Body of pancreas (tissue), 4 donors: Measurements from ENCODE around the gene TSSC4. TPM values are rescaled to one million over a fixed set of nuclear protein-coding genes. Genes with fewer than 3 reads are reported as not detected.

Source experiments
- ATAC-seq: fragments of 150-250 bp; one replicate; pipeline ENCODE4 v1.9.1; 2016
- DNase-seq, 4 donors: peaks; one replicate each; pipeline ENCODE4 v3.0.0-alpha.2; 2019
- H3K27ac ChIP-seq, 4 donors: fragments of 200-600 bp; sonication (generic); 1 replicate in 3 of 4; 2 replicates in 1 of 4; pipeline versions ENCODE4 v1.5.1 to v1.6.1; 2016 to 2019; ENCODE audit warnings: mild to moderate bottlenecking in 1 of 4, mixed read lengths in 1 of 4, moderate library complexity in 1 of 4
- H3K27me3 ChIP-seq, 2 donors: fragments of 200-600 bp; sonication (generic); one replicate each; pipeline ENCODE4 v1.6.0; 2016; ENCODE audit warnings: mild to moderate bottlenecking in 1 of 2
- H3K36me3 ChIP-seq, 2 donors: fragments of 200-600 bp; sonication (generic); replicated peaks in 1 of 2; 2 replicates each; pipeline ENCODE4 v1.5.1; 2016; ENCODE audit warnings: low read depth in 2 of 2; ENCODE audit not compliant: insufficient read depth in 1 of 2
- H3K4me1 ChIP-seq: fragments of 200-600 bp; sonication (generic); one replicate; pipeline ENCODE4 v1.6.0; 2016
- H3K4me3 ChIP-seq, 2 donors: fragments of 200-600 bp; sonication (generic); 1 replicate in 1 of 2; 2 replicates in 1 of 2; pipeline ENCODE4 v1.5.1; 2016 to 2019
- H3K9me3 ChIP-seq, 3 donors: fragments of 200-600 bp; sonication (generic); 1 replicate in 2 of 3; 2 replicates in 1 of 3; pipeline ENCODE4 v1.5.1; 2016
- POLR2A ChIP-seq, 3 donors: fragments of 450-650 bp; IDR thresholded peaks; one replicate each; pipeline ENCODE4 v1.6.1; 2016; ENCODE audit warnings: antibody characterized with exemption in 3 of 3, mild to moderate bottlenecking in 2 of 3
- WGBS, 2 donors: methylation state at CpG; one replicate each; pipeline ENCODE4 v1.1.5; 2017; 5-methylcytosine and 5-hydroxymethylcytosine counted together
- intact Hi-C: fragments of 100-400 bp; cut with DNase I; formaldehyde crosslinking; loops from one replicate; pipeline ENCODE4 v1.15.1; 2023
- total RNA-seq, 2 donors: library from RNA; depleted of rRNA; stranded (reverse); fragments of >200 nt; gene quantifications; one replicate each; pipeline ENCODE4 v1.1.0, GENCODE V29; 2016
- TF ChIP-seq, protein P1 (sequence below), 7 experiments: fragments of 450-650 bp in 4 of 7; fragments of 200-600 bp in 3 of 7; sonication (generic) in 3 of 7; IDR thresholded peaks; one replicate each; pipeline ENCODE4 v1.5.1; 2016 to 2019; ENCODE audit warnings: antibody characterized with exemption in 7 of 7

The TSSC4 gene
- total RNA-seq, 2 donors from 2014 or later, result 21.5 to 25.7 TPM

DNA sequence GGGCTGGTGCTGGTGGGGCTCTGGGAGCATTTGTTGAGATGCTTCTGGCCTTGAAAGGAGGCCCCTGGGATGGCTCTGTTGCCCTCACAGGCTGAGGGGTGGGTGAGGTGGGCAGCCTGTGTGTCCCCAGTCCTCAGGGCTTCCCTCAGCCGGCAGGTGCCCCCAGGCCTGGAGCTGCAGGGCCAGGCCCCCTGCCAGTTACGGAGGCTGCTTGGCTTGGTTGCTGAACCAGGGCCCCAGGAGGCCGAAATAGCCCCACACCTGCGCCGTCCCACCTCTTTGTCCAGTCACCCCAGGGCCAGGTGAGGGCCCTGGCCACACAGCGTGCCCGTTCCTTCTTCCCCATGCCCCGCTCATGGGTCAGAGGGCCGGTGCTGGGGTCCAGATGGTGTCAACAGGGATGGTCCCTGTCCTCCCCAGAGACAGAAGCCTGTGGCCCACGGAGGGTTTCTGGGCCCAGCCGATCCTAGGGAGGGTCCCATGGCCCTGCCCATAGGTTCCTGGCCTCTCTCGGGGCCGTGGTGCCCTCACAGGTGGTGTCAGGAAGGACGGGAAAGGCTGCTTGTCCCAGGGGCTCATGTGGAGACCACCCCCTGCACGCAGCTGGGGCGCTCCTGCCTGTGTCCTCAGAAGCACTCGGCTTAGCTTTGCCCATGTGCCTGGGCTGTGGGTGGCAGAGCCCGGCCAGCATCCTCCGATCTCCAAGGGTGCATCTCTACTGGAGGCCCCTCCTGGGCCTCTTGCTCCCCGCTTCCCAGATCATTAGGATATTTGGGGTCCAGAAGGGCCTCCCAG, 9.2 kb upstream of the TSSC4 start:
- no peak for TF ChIP-seq POLR2A (IDR thresholded peaks at IDR 0.05)
- TF ChIP-seq, protein P1, sequence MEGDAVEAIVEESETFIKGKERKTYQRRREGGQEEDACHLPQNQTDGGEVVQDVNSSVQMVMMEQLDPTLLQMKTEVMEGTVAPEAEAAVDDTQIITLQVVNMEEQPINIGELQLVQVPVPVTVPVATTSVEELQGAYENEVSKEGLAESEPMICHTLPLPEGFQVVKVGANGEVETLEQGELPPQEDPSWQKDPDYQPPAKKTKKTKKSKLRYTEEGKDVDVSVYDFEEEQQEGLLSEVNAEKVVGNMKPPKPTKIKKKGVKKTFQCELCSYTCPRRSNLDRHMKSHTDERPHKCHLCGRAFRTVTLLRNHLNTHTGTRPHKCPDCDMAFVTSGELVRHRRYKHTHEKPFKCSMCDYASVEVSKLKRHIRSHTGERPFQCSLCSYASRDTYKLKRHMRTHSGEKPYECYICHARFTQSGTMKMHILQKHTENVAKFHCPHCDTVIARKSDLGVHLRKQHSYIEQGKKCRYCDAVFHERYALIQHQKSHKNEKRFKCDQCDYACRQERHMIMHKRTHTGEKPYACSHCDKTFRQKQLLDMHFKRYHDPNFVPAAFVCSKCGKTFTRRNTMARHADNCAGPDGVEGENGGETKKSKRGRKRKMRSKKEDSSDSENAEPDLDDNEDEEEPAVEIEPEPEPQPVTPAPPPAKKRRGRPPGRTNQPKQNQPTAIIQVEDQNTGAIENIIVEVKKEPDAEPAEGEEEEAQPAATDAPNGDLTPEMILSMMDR (IDR thresholded peaks at IDR 0.05), result no peak
- 90 to 92% methylated on average over 5 to 18 of the region's 20 CpGs for WGBS, 2 donors
- ATAC-seq (no peak), DNase-seq (no peak)
- Histone ChIP-seq H3K36me3 (peaks cover 0 to 12% of the 10 kb centered on the region in 2 donors), H3K9me3 (no peaks in the 10 kb centered on the region), H3K4me1 (peaks cover 40% of the 10 kb centered on the region), H3K4me3 (no peak overlapping the region), H3K27me3 (no peaks in the 10 kb centered on the region), H3K27ac (no peak overlapping the region)
- intact Hi-C loops, result no loop called here

DNA sequence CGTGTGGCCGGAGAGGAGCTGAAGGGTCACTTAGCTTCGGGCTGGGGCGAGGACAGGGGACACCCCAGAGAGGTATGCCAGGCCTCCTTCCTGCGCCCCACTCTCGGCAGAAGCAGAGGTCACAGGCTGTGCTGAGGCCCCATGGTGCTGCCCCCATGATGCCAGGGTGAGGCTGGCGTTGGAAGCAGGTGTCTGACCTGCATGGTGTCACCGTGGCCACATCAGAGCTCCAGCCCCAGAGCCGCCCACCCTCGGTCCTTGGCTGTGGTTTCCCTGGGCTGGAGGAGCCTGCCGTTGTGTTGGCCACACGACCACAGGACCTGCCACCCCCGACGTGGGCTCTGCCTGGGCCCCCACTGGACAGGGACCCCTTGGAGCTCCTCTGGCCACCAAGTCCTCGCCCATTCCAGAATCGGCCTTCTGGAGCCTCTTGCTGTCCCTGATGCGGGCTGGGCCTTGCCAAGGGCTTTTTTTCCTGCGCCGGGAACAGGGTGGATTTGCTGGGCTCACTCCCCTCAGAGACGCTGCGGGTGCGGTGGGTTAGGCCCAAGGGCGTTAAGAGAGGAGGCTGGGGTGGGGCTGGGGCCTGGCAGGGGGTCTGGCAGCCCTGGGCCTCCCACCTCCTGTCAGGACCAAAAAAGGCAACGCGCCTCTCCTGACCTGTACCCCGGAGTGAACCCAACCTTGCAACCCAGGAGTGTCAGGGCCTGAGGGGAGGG, 8.2 kb upstream of the TSSC4 start:
- TF ChIP-seq POLR2A (IDR thresholded peaks at IDR 0.05), result no peak
- TF ChIP-seq, protein P1 (IDR thresholded peaks at IDR 0.05), result no peak
- Histone ChIP-seq H3K4me1 (peaks cover 30% of the 10 kb centered on the region), H3K4me3 (no peak overlapping the region), H3K36me3 (peaks cover 0 to 17% of the 10 kb centered on the region in 2 donors), H3K27me3 (no peaks in the 10 kb centered on the region), H3K9me3 (no peaks in the 10 kb centered on the region), H3K27ac (no peak overlapping the region)
- WGBS, 2 donors, result 86 to 88% methylated on average over 12 to 23 of the region's 26 CpGs
- intact Hi-C loops, result no loop called here
- no peak for ATAC-seq
- no peak for DNase-seq

DNA sequence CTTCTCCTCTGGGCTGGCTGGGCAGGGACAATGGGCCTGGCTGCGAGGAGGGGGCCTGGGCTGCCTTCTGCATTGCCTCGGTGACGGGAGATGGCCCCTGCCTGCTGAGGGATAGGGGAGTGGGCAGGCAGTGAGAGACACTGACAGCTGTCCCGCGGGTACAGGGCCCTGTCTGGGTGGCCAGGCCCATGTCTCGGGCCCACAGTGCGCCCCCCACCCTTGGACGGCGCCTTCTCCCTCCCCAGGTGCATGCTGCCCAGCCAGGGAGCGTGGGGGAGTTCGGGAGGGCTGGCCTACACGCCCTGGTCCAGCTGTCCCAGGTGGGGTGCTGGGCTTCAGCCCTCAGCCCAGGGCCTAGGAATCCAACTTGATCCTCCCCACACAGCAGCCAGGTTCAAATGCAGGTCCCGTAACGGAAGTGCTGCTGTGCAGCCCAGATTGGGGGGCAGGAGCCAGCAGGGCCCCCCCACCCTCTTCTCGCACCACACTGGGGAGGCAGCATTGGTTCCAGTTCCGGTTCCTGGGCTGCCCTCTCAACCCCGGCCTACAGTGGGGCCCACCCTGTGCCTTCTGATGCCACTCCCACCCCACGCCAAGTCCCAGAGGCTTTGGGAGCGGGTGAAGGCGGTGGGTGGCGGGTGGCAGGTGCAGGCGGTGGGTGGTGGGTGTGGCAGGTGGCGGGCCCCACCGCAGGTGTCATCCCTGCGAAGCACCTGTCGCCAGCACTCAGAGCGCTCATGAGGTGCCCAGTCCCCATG, 7.3 kb upstream of the TSSC4 start:
- intact Hi-C loops, result no loop called here
- DNase-seq (no peak), ATAC-seq (no peak)
- Histone ChIP-seq H3K4me3 (no peak overlapping the region), H3K27ac (no peak overlapping the region), H3K9me3 (no peaks in the 10 kb centered on the region), H3K27me3 (no peaks in the 10 kb centered on the region), H3K36me3 (peaks cover 0 to 17% of the 10 kb centered on the region in 2 donors), H3K4me1 (peaks cover 21% of the 10 kb centered on the region)
- 91 to 96% methylated on average over 5 to 16 of the region's 27 CpGs for WGBS, 2 donors
- TF ChIP-seq, protein P1 (IDR thresholded peaks at IDR 0.05), result no peak
- no peak for TF ChIP-seq POLR2A (IDR thresholded peaks at IDR 0.05)

DNA sequence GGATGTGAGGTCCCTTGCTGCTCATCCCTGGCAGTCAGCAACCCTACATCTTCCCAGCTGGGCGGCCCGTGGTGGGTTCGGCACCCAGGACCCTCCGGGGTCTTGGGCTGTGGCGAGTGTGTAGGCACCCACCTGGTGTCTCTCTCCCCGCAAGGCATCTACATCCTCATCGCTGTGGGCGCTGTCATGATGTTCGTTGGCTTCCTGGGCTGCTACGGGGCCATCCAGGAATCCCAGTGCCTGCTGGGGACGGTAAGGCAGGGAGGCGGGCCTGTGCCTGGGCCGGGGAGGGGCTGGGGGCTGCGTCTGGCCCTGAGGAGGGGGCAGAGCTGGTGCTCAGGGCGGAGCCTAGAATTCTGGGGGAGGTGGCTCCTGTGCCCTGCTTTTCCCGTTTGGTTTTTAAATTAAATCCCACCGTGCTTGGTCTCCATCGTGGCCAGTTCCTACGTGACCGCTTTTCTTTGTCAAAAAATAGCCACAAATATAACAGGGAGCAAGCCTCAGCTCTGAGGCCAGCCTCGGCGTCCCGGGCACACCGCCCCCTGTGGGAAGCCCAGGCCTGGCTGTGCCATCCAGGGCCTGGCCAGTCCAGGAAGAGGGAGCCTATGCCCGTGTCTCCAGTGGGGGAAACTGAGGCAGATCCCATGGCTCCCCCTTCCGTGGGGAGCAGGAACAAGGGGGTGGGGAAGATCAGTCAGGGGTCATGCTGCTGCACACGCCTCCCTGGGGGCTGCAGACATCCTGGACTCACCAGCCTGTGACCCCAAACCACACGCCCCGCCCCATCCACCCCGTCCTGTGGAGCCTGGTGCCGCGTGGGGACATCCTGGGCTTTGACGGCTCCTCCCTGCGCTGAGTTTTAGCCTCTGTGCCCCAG, 6.4 kb upstream of the TSSC4 start:
- peaks cover 21% of the 10 kb centered on the region for H3K4me1 ChIP-seq
- no peak overlapping the region for H3K27ac ChIP-seq
- H3K36me3 ChIP-seq, result peaks cover 0 to 17% of the 10 kb centered on the region in 2 donors
- H3K27me3 ChIP-seq, result no peaks in the 10 kb centered on the region
- TF ChIP-seq, protein P1 (IDR thresholded peaks at IDR 0.05), result no peak
- TF ChIP-seq POLR2A (IDR thresholded peaks at IDR 0.05), result no peak
- ATAC-seq (no peak), DNase-seq (no peak)
- intact Hi-C loops, result no loop called here
- whole genome bisulfite sequencing, 2 donors, result 80 to 82% methylated on average over 20 to 33 of the region's 34 CpGs
- H3K4me3 ChIP-seq, result no peak overlapping the region
- H3K9me3 ChIP-seq, result no peaks in the 10 kb centered on the region
